HEK293T (cell line): ENCODE results near the gene ERI3.

ENCODE experiments used
- ARNT ChIP-seq: fragments of 450-650 bp; IDR thresholded peaks from 2 replicates; pipeline ENCODE4 v1.6.1; 2017; ENCODE audit warnings: mild to moderate bottlenecking
- BHLHE40 ChIP-seq: fragments of 450-650 bp; IDR thresholded peaks from 2 replicates; pipeline ENCODE4 v1.6.1; 2016; ENCODE audit warnings: mild to moderate bottlenecking, moderate library complexity, borderline replicate concordance
- CTBP1 ChIP-seq: fragments of 450-650 bp; IDR thresholded peaks from 2 replicates; pipeline ENCODE4 v1.6.1; 2016; ENCODE audit warnings: borderline replicate concordance
- ELF4 ChIP-seq: fragments of 450-650 bp; IDR thresholded peaks from 2 replicates; pipeline ENCODE4 v1.6.1; 2017; ENCODE audit warnings: antibody characterized with exemption
- FOXK2 ChIP-seq: fragments of 450-650 bp; IDR thresholded peaks from 2 replicates; pipeline ENCODE4 v1.6.1; 2016; ENCODE audit warnings: mild to moderate bottlenecking
- HDGF ChIP-seq: fragments of 450-650 bp; IDR thresholded peaks from 2 replicates; pipeline ENCODE4 v1.6.1; 2017; ENCODE audit warnings: antibody characterized with exemption, borderline replicate concordance
- NFRKB ChIP-seq: fragments of 450-650 bp; IDR thresholded peaks from 2 replicates; pipeline ENCODE4 v1.6.1; 2016; ENCODE audit warnings: mild to moderate bottlenecking, moderate library complexity
- PKNOX1 ChIP-seq: fragments of 450-650 bp; IDR thresholded peaks from 2 replicates; pipeline ENCODE4 v1.6.1; 2016
- SP1 ChIP-seq: fragments of 450-650 bp; IDR thresholded peaks from 2 replicates; pipeline ENCODE4 v1.6.1; 2017

- TF ChIP-seq CTBP1 (no peak), BHLHE40 (no peak), ELF4 (no peak), ARNT (no peak), SP1 (no peak), NFRKB (no peak), FOXK2 (no peak), HDGF (no peak), PKNOX1 (no peak)
These were observed 154.7 kb downstream of the ERI3 start for GRCh38 chr1:44200336-44200735.
